Suprapubic skin (tissue), 4 donors: ENCODE data around the gene STAM2. TPM values are rescaled to one million over a fixed set of nuclear protein-coding genes. Genes with fewer than 3 reads are reported as not detected.

Source experiments
- DNase-seq, 2 donors: peaks; one replicate each; pipeline ENCODE4 v3.0.0-alpha.2; 2019; ENCODE audit warnings: low spot score in 2 of 2
- H3K27ac ChIP-seq: fragments of 200-600 bp; sonication (generic); one replicate; pipeline ENCODE4 v1.5.1; 2019
- H3K27me3 ChIP-seq: fragments of 200-600 bp; sonication (generic); one replicate; pipeline ENCODE4 v1.5.1; 2019
- H3K36me3 ChIP-seq: fragments of 200-600 bp; sonication (generic); one replicate; pipeline ENCODE4 v1.5.1; 2019
- H3K4me1 ChIP-seq: fragments of 200-600 bp; sonication (generic); one replicate; pipeline ENCODE4 v1.5.1; 2019
- H3K4me3 ChIP-seq: fragments of 200-600 bp; sonication (generic); one replicate; pipeline ENCODE4 v1.5.1; 2019; ENCODE audit warnings: mild to moderate bottlenecking
- H3K9me3 ChIP-seq: fragments of 200-600 bp; sonication (generic); one replicate; pipeline ENCODE4 v1.5.1; 2019
- EP300 ChIP-seq: sonication (generic); formaldehyde crosslinking; IDR thresholded peaks from one replicate; pipeline ENCODE4 v1.6.1; 2017; ENCODE audit warnings: antibody characterized with exemption
- POLR2A ChIP-seq, 2 donors: fragments of 450-650 bp; IDR thresholded peaks; one replicate each; pipeline ENCODE4 v1.6.1; 2017; ENCODE audit warnings: antibody characterized with exemption in 2 of 2, mild to moderate bottlenecking in 2 of 2, moderate library complexity in 2 of 2
- POLR2AphosphoS5 ChIP-seq, 3 donors: sonication (generic); formaldehyde crosslinking; IDR thresholded peaks; one replicate each; pipeline ENCODE4 v1.6.1; 2017; ENCODE audit warnings: antibody characterized with exemption in 3 of 3
- WGBS: methylation state at CpG from one replicate; pipeline ENCODE4 v1.1.5; 2018; 5-methylcytosine and 5-hydroxymethylcytosine counted together
- total RNA-seq, 4 donors: library from RNA; depleted of rRNA; stranded (reverse); fragments of >200 nt; gene quantifications; one replicate each; pipeline ENCODE4 v1.1.0, GENCODE V29; 2016
- TF ChIP-seq, protein P1 (sequence below), 2 donors: fragments of 200-600 bp in 1 of 2; fragments of 450-650 bp in 1 of 2; sonication (generic) in 1 of 2; IDR thresholded peaks; one replicate each; pipeline ENCODE4 v1.5.1; 2016 to 2019; ENCODE audit warnings: antibody characterized with exemption in 2 of 2, mild to moderate bottlenecking in 1 of 2, moderate library complexity in 1 of 2

The STAM2 gene
- total RNA-seq, 4 donors from 2014 or later, result 27.4 to 42.2 (median 35.5) TPM

- Histone ChIP-seq H3K27me3 (no peaks in the 10 kb centered on the region), H3K27ac (no peak overlapping the region), H3K36me3 (peaks cover 11% of the 10 kb centered on the region), H3K4me1 (no peaks in the 10 kb centered on the region), H3K4me3 (no peak overlapping the region), H3K9me3 (no peaks in the 10 kb centered on the region)
- no peak for TF ChIP-seq EP300
- TF ChIP-seq POLR2A (IDR thresholded peaks at IDR 0.05), result no peak
- no peak for TF ChIP-seq POLR2AphosphoS5 (IDR thresholded peaks at IDR 0.05)
- TF ChIP-seq, protein P1, sequence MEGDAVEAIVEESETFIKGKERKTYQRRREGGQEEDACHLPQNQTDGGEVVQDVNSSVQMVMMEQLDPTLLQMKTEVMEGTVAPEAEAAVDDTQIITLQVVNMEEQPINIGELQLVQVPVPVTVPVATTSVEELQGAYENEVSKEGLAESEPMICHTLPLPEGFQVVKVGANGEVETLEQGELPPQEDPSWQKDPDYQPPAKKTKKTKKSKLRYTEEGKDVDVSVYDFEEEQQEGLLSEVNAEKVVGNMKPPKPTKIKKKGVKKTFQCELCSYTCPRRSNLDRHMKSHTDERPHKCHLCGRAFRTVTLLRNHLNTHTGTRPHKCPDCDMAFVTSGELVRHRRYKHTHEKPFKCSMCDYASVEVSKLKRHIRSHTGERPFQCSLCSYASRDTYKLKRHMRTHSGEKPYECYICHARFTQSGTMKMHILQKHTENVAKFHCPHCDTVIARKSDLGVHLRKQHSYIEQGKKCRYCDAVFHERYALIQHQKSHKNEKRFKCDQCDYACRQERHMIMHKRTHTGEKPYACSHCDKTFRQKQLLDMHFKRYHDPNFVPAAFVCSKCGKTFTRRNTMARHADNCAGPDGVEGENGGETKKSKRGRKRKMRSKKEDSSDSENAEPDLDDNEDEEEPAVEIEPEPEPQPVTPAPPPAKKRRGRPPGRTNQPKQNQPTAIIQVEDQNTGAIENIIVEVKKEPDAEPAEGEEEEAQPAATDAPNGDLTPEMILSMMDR (IDR thresholded peaks at IDR 0.05), result no peak
- WGBS, result 78% methylated on average over 5 of the region's 5 CpGs
- DNase-seq, result no peak
These were observed 40.9 kb downstream of the STAM2 start for GRCh38 chr2:152134488-152135280.

GRCh38 chr2:152132306-152132705 lies 43.3 kb downstream of the STAM2 start:
- Histone ChIP-seq H3K36me3 (peaks cover 18% of the 10 kb centered on the region), H3K4me1 (peaks cover 2% of the 10 kb centered on the region), H3K27ac (no peak overlapping the region), H3K9me3 (no peaks in the 10 kb centered on the region), H3K4me3 (no peak overlapping the region), H3K27me3 (no peaks in the 10 kb centered on the region)
- DNase-seq, result no peak
- WGBS, result 52% methylated on average over 1 of the region's 1 CpG
- TF ChIP-seq, protein P1 (IDR thresholded peaks at IDR 0.05), result no peak
- TF ChIP-seq POLR2A (IDR thresholded peaks at IDR 0.05) (no peak), POLR2AphosphoS5 (IDR thresholded peaks at IDR 0.05) (no peak), EP300 (no peak)

- Histone ChIP-seq H3K36me3 (peaks cover 51% of the 10 kb centered on the region), H3K27me3 (no peaks in the 10 kb centered on the region), H3K4me3 (no peak overlapping the region), H3K4me1 (peaks cover 2% of the 10 kb centered on the region), H3K9me3 (no peaks in the 10 kb centered on the region), H3K27ac (no peak overlapping the region)
- TF ChIP-seq POLR2AphosphoS5 (IDR thresholded peaks at IDR 0.05), result no peak
- TF ChIP-seq EP300, result no peak
- no peak for TF ChIP-seq POLR2A (IDR thresholded peaks at IDR 0.05)
- TF ChIP-seq, protein P1 (IDR thresholded peaks at IDR 0.05), result no peak
- DNase-seq, result no peak
These were observed 47.9 kb downstream of the STAM2 start for GRCh38 chr2:152127628-152128027.

DNA sequence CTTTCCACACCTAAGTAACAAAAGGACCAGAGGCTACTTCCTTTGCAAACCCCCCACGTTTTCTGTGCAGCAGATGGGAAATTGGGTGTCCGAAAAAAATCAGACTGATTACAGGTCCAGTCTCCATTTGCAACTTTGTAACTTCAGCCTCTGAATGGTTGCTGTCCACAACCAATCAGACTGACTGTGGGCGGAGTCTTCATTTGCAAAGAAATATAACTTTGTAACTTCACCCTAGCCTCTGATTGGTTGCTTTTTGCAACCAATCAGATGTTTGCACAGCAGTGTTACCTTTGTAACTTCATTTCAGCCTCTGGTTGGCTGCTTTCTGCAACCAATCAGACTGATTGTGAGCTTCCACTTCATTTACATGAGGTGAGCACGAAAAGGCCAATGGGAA lies 48.9 kb downstream of the STAM2 start:
- Histone ChIP-seq H3K36me3 (peaks cover 52% of the 10 kb centered on the region), H3K27me3 (no peaks in the 10 kb centered on the region), H3K27ac (no peak overlapping the region), H3K4me1 (peaks cover 2% of the 10 kb centered on the region), H3K9me3 (no peaks in the 10 kb centered on the region), H3K4me3 (no peak overlapping the region)
- WGBS, result 90% methylated on average over 4 of the region's 4 CpGs
- DNase-seq, result no peak
- no peak for TF ChIP-seq POLR2A (IDR thresholded peaks at IDR 0.05)
- TF ChIP-seq, protein P1 (IDR thresholded peaks at IDR 0.05), result no peak
- TF ChIP-seq POLR2AphosphoS5 (IDR thresholded peaks at IDR 0.05), result no peak
- TF ChIP-seq EP300, result no peak

DNA sequence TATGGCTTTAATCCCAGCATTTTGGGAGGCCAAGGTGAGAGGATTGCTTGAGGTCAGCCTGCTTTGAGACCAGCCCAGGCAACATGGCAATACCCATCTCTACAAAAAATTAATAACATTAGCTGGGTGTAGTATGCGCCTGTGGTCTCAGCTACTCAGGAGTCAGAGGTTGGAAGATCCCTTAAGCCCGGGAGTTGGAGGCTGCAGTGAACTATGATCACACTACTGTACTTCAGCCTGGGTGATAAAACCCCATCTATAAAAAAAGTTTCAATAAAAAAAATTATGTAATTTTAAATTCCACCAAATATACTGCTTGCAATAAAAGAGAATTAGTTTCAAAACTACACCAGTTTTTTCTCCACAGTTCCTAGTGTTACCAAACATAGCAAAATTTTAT lies 53.4 kb downstream of the STAM2 start:
- H3K4me3 ChIP-seq, result no peak overlapping the region
- TF ChIP-seq, protein P1 (IDR thresholded peaks at IDR 0.05), result no peak
- TF ChIP-seq POLR2AphosphoS5 (IDR thresholded peaks at IDR 0.05) (no peak), EP300 (no peak), POLR2A (IDR thresholded peaks at IDR 0.05) (no peak)
- peaks cover 57% of the 10 kb centered on the region for H3K36me3 ChIP-seq
- DNase-seq, result no peak
- no peaks in the 10 kb centered on the region for H3K4me1 ChIP-seq
- 97% methylated on average over 2 of the region's 2 CpGs for WGBS
- H3K27ac ChIP-seq, result no peak overlapping the region
- no peaks in the 10 kb centered on the region for H3K27me3 ChIP-seq
- no peaks in the 10 kb centered on the region for H3K9me3 ChIP-seq
